HG02623 (cell line): ENCODE data around the gene UBE2U.
"Not testable (repeated sequence)": the region's sequence is repeated elsewhere in the genome, so short reads cannot be mapped to it uniquely, and the experiment has no call there.

Experiments used
- ATAC-seq: cut with Tn5 transposase; IDR thresholded peaks from one replicate; pipeline ENCODE4 v1.9.1; 2021; ENCODE audit warnings: moderate library complexity; ENCODE audit not compliant: unreplicated experiment

The UBE2U gene

GRCh38 chr1:64187646-64188045 lies 15.8 kb upstream of the UBE2U start:
- ATAC-seq: no peak

GRCh38 chr1:64192290-64192689 lies 11.1 kb upstream of the UBE2U start:
- no peak for ATAC-seq

GRCh38 chr1:64194168-64195080 lies 9.0 kb upstream of the UBE2U start:
- no peak for ATAC-seq

GRCh38 chr1:64195081-64195395 lies 8.4 kb upstream of the UBE2U start:
- ATAC-seq: no peak

- no peak for ATAC-seq
Measured at GRCh38 chr1:64196074-64196870, 7.2 kb upstream of the UBE2U start.

- ATAC-seq: no peak
Measured at GRCh38 chr1:64197076-64197475, 6.3 kb upstream of the UBE2U start.

GRCh38 chr1:64199154-64199553 lies 4.3 kb upstream of the UBE2U start:
- ATAC-seq: no peak

- no peak for ATAC-seq
Measured at GRCh38 chr1:64200064-64200463, 3.4 kb upstream of the UBE2U start.

- no peak for ATAC-seq
Measured at GRCh38 chr1:64209221-64209620, 5.8 kb downstream of the UBE2U start.

GRCh38 chr1:64212031-64212430 lies 8.6 kb downstream of the UBE2U start:
- ATAC-seq: no peak

GRCh38 chr1:64215576-64215975 lies 12.2 kb downstream of the UBE2U start:
- ATAC-seq: no peak

GRCh38 chr1:64220241-64220640 lies 16.8 kb downstream of the UBE2U start:
- no peak for ATAC-seq

- ATAC-seq: peak; percentile 67
Measured at GRCh38 chr1:64223329-64224151, 20.1 kb downstream of the UBE2U start.

- not testable (repeated sequence) for ATAC-seq
Measured at GRCh38 chr1:64224236-64224635, 20.8 kb downstream of the UBE2U start.

- ATAC-seq: no peak
Measured at GRCh38 chr1:64228167-64228957, 24.9 kb downstream of the UBE2U start.

GRCh38 chr1:64229307-64229706 lies 25.9 kb downstream of the UBE2U start:
- no peak for ATAC-seq

GRCh38 chr1:64231153-64231552 lies 27.7 kb downstream of the UBE2U start:
- ATAC-seq: no peak

GRCh38 chr1:64231654-64232053 lies 28.2 kb downstream of the UBE2U start:
- ATAC-seq: no peak

GRCh38 chr1:64234714-64235113 lies 31.3 kb downstream of the UBE2U start:
- no peak for ATAC-seq

GRCh38 chr1:64235181-64235580 lies 31.8 kb downstream of the UBE2U start:
- ATAC-seq: no peak
